Stomach (tissue), 19 donors: ENCODE data around the gene BAG3. TPM values are rescaled to one million over a fixed set of nuclear protein-coding genes. Genes with fewer than 3 reads are reported as not detected.

ENCODE experiments used
- DNase-seq, 2 donors: peaks; one replicate each; pipeline versions ENCODE4 v3.0.0 to v3.0.0-alpha.2; 2013 to 2019
- H3K27ac ChIP-seq, 5 donors: fragments of 200-600 bp in 4 of 5; sonication (generic) in 4 of 5; one replicate each; pipeline ENCODE4 v1.5.1; 2013 to 2019; ENCODE audit warnings: mild to moderate bottlenecking in 1 of 5, moderate library complexity in 1 of 5
- H3K27me3 ChIP-seq, 3 donors: fragments of 200-600 bp; sonication (generic); one replicate each; pipeline ENCODE4 v1.5.1; 2017 to 2019; ENCODE audit warnings: mixed run types in 1 of 3
- H3K36me3 ChIP-seq, 4 donors: fragments of 200-600 bp; sonication (generic); 1 replicate in 3 of 4; 2 replicates in 1 of 4; pipeline ENCODE4 v1.5.1; 2016 to 2019
- H3K4me1 ChIP-seq, 4 donors: fragments of 200-600 bp; sonication (generic); one replicate each; pipeline ENCODE4 v1.5.1; 2016 to 2019
- H3K4me3 ChIP-seq, 4 donors: fragments of 200-600 bp; sonication (generic) in 3 of 4; one replicate each; pipeline ENCODE4 v1.5.1; 2016 to 2019; ENCODE audit warnings: mild to moderate bottlenecking in 1 of 4
- H3K9me3 ChIP-seq, 4 donors: fragments of 200-600 bp; sonication (generic); one replicate each; pipeline ENCODE4 v1.5.1; 2016 to 2019
- CTCF ChIP-seq, 7 experiments: fragments of 450-650 bp in 4 of 7; fragments of 200-600 bp in 3 of 7; sonication (generic) in 3 of 7; IDR thresholded peaks; one replicate each; pipeline ENCODE4 v1.5.1; 2016 to 2019; ENCODE audit warnings: antibody characterized with exemption in 7 of 7, control low read depth in 2 of 7, mild to moderate bottlenecking in 1 of 7
- EP300 ChIP-seq: sonication (generic); formaldehyde crosslinking; IDR thresholded peaks from one replicate; pipeline ENCODE4 v1.6.1; 2017; ENCODE audit warnings: antibody characterized with exemption
- POLR2A ChIP-seq, 4 donors: fragments of 450-650 bp; IDR thresholded peaks; one replicate each; pipeline ENCODE4 v1.6.1; 2016; ENCODE audit warnings: antibody characterized with exemption in 4 of 4, control low read depth in 2 of 4, mild to moderate bottlenecking in 1 of 4, moderate library complexity in 1 of 4
- POLR2AphosphoS5 ChIP-seq, 3 donors: sonication (generic); formaldehyde crosslinking; IDR thresholded peaks; one replicate each; pipeline ENCODE4 v1.6.1; 2016; ENCODE audit warnings: antibody characterized with exemption in 3 of 3
- WGBS, 5 donors: extraction: QIAGEN DNeasy Blood & Tissue Kit in 3 of 5; methylation state at CpG; one replicate each; pipeline versions ENCODE4 v1.1.5 to v1.1.7; 2013 to 2018; 5-methylcytosine and 5-hydroxymethylcytosine counted together
- intact Hi-C: fragments of 100-400 bp; cut with DNase I; formaldehyde crosslinking; loops from one replicate; pipeline ENCODE4 v1.15.1; 2023; ENCODE audit warnings: low total_unique reads
- long read RNA-seq, 10 donors: transcript quantifications; one replicate each; lab custom pipeline, GENCODE V29; 2026
- polyA plus RNA-seq, 3 donors: library from polyadenylated mRNA; stranded (reverse); fragments of 200-250 nt; gene quantifications; one replicate each; pipeline ENCODE4 v1.2.3, GENCODE V29; 2013
- total RNA-seq, 5 donors: library from RNA; depleted of rRNA; stranded (reverse); fragments of >200 nt; gene quantifications; one replicate each; pipeline versions ENCODE4 v1.1.0 to v1.2.3, GENCODE V29; 2014 to 2016
- donor health status: healthy with polysubstance abuse.
- donor health status: Bipolar disorder and iron deficiency.
- donor health status: healthy.

Gene BAG3
- total RNA-seq = 100 to 1,000 TPM in 1 of 5 donors, 10 to 100 TPM in 3, 1 to 10 TPM in 1; 8.4 to 113 (median 27.8) TPM
- 10 to 100 TPM; 18.9 to 37.8 (median 26.9) TPM for polyA plus RNA-seq
- long read RNA-seq, donor 1, transcript BAG3-201 (4 exons, 2,571 nt) = major isoform, 5 of 13 reads
- long read RNA-seq, donor 1, partial matches to known transcripts = 8 of 13 reads
- long read RNA-seq, donor 1, other reads (novel, unspliced or antisense) = 0 of 13 reads
- long read RNA-seq, donor 2, transcript BAG3-201 (4 exons, 2,571 nt) = major isoform, 5 of 5 reads
- long read RNA-seq, donor 2, partial matches to known transcripts = 0 of 5 reads
- long read RNA-seq, donor 2, other reads (novel, unspliced or antisense) = 0 of 5 reads
- long read RNA-seq, donor 3, partial matches to known transcripts = 0 of 3 reads
- long read RNA-seq, donor 3, other reads (novel, unspliced or antisense) = 0 of 3 reads
- long read RNA-seq, donor 4, partial matches to known transcripts = 0 of 1 reads
- long read RNA-seq, donor 4, other reads (novel, unspliced or antisense) = 0 of 1 reads
- long read RNA-seq, donor 5, partial matches to known transcripts = 5 of 9 reads
- long read RNA-seq, donor 5, other reads (novel, unspliced or antisense) = 0 of 9 reads
- long read RNA-seq, donor 6, transcript BAG3-201 (4 exons, 2,571 nt) = major isoform, 11 of 17 reads
- long read RNA-seq, donor 6, partial matches to known transcripts = 6 of 17 reads
- long read RNA-seq, donor 6, other reads (novel, unspliced or antisense) = 0 of 17 reads
- long read RNA-seq, donor 7, transcript BAG3-201 (4 exons, 2,571 nt) = major isoform, 8 of 33 reads
- long read RNA-seq, donor 7, partial matches to known transcripts = 25 of 33 reads
- long read RNA-seq, donor 7, other reads (novel, unspliced or antisense) = 0 of 33 reads
- long read RNA-seq, donor 8, partial matches to known transcripts = 19 of 22 reads
- long read RNA-seq, donor 8, other reads (novel, unspliced or antisense) = 0 of 22 reads
- long read RNA-seq, donor 9, transcript BAG3-201 (4 exons, 2,571 nt) = major isoform, 6 of 27 reads
- long read RNA-seq, donor 9, partial matches to known transcripts = 21 of 27 reads
- long read RNA-seq, donor 9, other reads (novel, unspliced or antisense) = 0 of 27 reads
- long read RNA-seq, donor 10, partial matches to known transcripts = 0 of 1 reads
- long read RNA-seq, donor 10, other reads (novel, unspliced or antisense) = 0 of 1 reads

GRCh38 chr10:119650692-119651513 is at the start of gene BAG3:
BAG3 (plus strand) TSS chr10:119651380; CDS start chr10:119651676, 296 bp downstream.
- no peaks in the 10 kb centered on the region for H3K36me3 ChIP-seq
- TF ChIP-seq POLR2A (IDR thresholded peaks at IDR 0.05) = peak in 2 of 4 donors; percentile 46 to 58
- peak; percentile 73 to 94 (median 91) for TF ChIP-seq POLR2AphosphoS5 (IDR thresholded peaks at IDR 0.05)
- TF ChIP-seq EP300 = no peak
- DNase-seq = peak; percentile 94 to 95
- H3K27ac ChIP-seq = peak within 1 kb of the TSS; percentile 97 to 100 (median 98)
- peaks cover 28 to 44% (median 35%) of the 10 kb centered on the region in 4 donors for H3K4me1 ChIP-seq
- peaks cover 0 to 8% (median 0%) of the 10 kb centered on the region in 3 donors for H3K27me3 ChIP-seq
- peak within 1 kb of the TSS; percentile 85 to 98 (median 93) for H3K4me3 ChIP-seq
- 1% methylated on average over 37 to 53 of the region's 60 CpGs for WGBS, 5 donors
- H3K9me3 ChIP-seq = no peaks in the 10 kb centered on the region
- intact Hi-C loops = no loop called here

- intact Hi-C loops = loop anchor here (10.0 kb wide), 1 partner anchor 252 kb away; no protein-coding TSS in a partner anchor
- Histone ChIP-seq H3K36me3 (no peaks in the 10 kb centered on the region), H3K4me3 (no peak overlapping the region), H3K27me3 (no peaks in the 10 kb centered on the region), H3K27ac (no peak overlapping the region), H3K9me3 (no peaks in the 10 kb centered on the region), H3K4me1 (peaks cover 0 to 6% (median 4%) of the 10 kb centered on the region in 4 donors)
- TF ChIP-seq POLR2AphosphoS5 (IDR thresholded peaks at IDR 0.05) (no peak), CTCF (IDR thresholded peaks at IDR 0.05) (peak in 3 of 7 experiments; percentile 10 to 30 (median 13))
- WGBS, 5 donors = 61 to 72% (median 69%) methylated on average over 2 of the region's 2 CpGs
- DNase-seq = peak in 1 of 2 donors; percentile 38
Measured at GRCh38 chr10:119602241-119603095, 48.7 kb upstream of the BAG3 start.

GRCh38 chr10:119604468-119604867 is 46.7 kb upstream of the BAG3 start:
- Histone ChIP-seq H3K27me3 (no peaks in the 10 kb centered on the region), H3K36me3 (no peaks in the 10 kb centered on the region), H3K27ac (no peak overlapping the region), H3K9me3 (no peaks in the 10 kb centered on the region), H3K4me1 (peaks cover 0 to 8% (median 6%) of the 10 kb centered on the region in 4 donors), H3K4me3 (no peak overlapping the region)
- intact Hi-C loops = loop anchor here (10.0 kb wide), 1 partner anchor 250 kb away; no protein-coding TSS in a partner anchor
- DNase-seq = no peak
- TF ChIP-seq POLR2A (IDR thresholded peaks at IDR 0.05) = no peak
- TF ChIP-seq POLR2AphosphoS5 (IDR thresholded peaks at IDR 0.05) = no peak
- TF ChIP-seq EP300 = no peak
- TF ChIP-seq CTCF (IDR thresholded peaks at IDR 0.05) = no peak
